CD8-positive, alpha-beta memory T cell (primary cell): Measurements from ENCODE around the gene GABBR2. TPM values are rescaled to one million over a fixed set of nuclear protein-coding genes. Genes with fewer than 3 reads are reported as not detected.

Experiments
- CTCF ChIA-PET: fragments of 350-600 bp; sonication (Branson Sonifier 250); formaldehyde crosslinking; loops from one replicate; lab custom pipeline; 2021; ENCODE audit warnings: antibody characterized with exemption; lab: Charles Lee
- POLR2A ChIA-PET: fragments of 350-600 bp; sonication (Branson Sonifier 250); formaldehyde crosslinking; loops from one replicate; lab custom pipeline; 2021; ENCODE audit warnings: antibody characterized with exemption; lab: Charles Lee
- DNase-seq, 5 donors: peaks; one replicate each; pipeline versions ENCODE4 v3.0.0 to v3.0.0-alpha.2; 2020 to 2022; ENCODE audit warnings: mixed read lengths in 1 of 5
- H3K27ac ChIP-seq: one replicate; pipeline ENCODE4 v1.7.0; 2013; ENCODE audit warnings: low read depth, mild to moderate bottlenecking, low read length, moderate library complexity
- H3K27me3 ChIP-seq: 2 replicates; pipeline ENCODE4 v1.7.0; 2013; ENCODE audit warnings: low read length, mild to moderate bottlenecking; ENCODE audit not compliant: insufficient read depth, poor library complexity, severe bottlenecking
- H3K36me3 ChIP-seq: 2 replicates; pipeline ENCODE4 v1.7.0; 2013; ENCODE audit warnings: mild to moderate bottlenecking, low read length, moderate library complexity; ENCODE audit not compliant: insufficient read depth
- H3K4me1 ChIP-seq: 2 replicates; pipeline ENCODE4 v1.7.0; 2013; ENCODE audit warnings: mild to moderate bottlenecking, low read length, moderate library complexity; ENCODE audit not compliant: insufficient read depth
- H3K4me3 ChIP-seq: 2 replicates; pipeline ENCODE4 v1.7.0; 2013; ENCODE audit warnings: mild to moderate bottlenecking, low read length
- H3K9me3 ChIP-seq: 2 replicates; pipeline ENCODE4 v1.7.0; 2013; ENCODE audit warnings: mild to moderate bottlenecking, low read length
- H3K27ac Mint-ChIP-seq, 8 donors: one replicate each; pipeline ENCODE4 v1.8.0; 2020 to 2021; ENCODE audit warnings: mixed read lengths in 8 of 8, mild to moderate bottlenecking in 6 of 8, inconsistent platforms in 3 of 8, moderate library complexity in 3 of 8
- H3K27me3 Mint-ChIP-seq, 2 donors: one replicate each; pipeline ENCODE4 v1.8.0; 2020 to 2021; ENCODE audit warnings: mixed read lengths in 2 of 2, mild to moderate bottlenecking in 1 of 2, moderate library complexity in 1 of 2
- H3K36me3 Mint-ChIP-seq, 3 donors: one replicate each; pipeline ENCODE4 v1.8.0; 2020 to 2021; ENCODE audit warnings: mixed read lengths in 3 of 3, inconsistent platforms in 1 of 3, mild to moderate bottlenecking in 1 of 3
- H3K4me1 Mint-ChIP-seq, 3 donors: one replicate each; pipeline ENCODE4 v1.8.0; 2020 to 2021; ENCODE audit warnings: mixed read lengths in 3 of 3, inconsistent platforms in 1 of 3, mild to moderate bottlenecking in 1 of 3
- H3K4me3 Mint-ChIP-seq, 7 donors: one replicate each; pipeline ENCODE4 v1.8.0; 2020 to 2021; ENCODE audit warnings: mixed read lengths in 7 of 7, mild to moderate bottlenecking in 6 of 7, moderate library complexity in 4 of 7, inconsistent platforms in 2 of 7
- H3K9me3 Mint-ChIP-seq, 5 donors: one replicate each; pipeline ENCODE4 v1.8.0; 2020 to 2022; ENCODE audit warnings: mixed read lengths in 5 of 5, mild to moderate bottlenecking in 3 of 5, moderate library complexity in 2 of 5, inconsistent platforms in 1 of 5
- polyA plus RNA-seq: library from polyadenylated mRNA; unstranded; fragments of 300-500 nt; fragmentation: Illumina TruSeq; gene quantifications from one replicate; pipeline ENCODE4 v1.2.3, GENCODE V29; 2021
- total RNA-seq, 2 experiments: library from RNA; stranded (reverse); gene quantifications; one replicate each; pipeline ENCODE4 v1.2.3, GENCODE V29; 2021

GABBR2 gene
- total and polyA plus RNA-seq, 3 experiments from 2014 or later = not detected

DNA sequence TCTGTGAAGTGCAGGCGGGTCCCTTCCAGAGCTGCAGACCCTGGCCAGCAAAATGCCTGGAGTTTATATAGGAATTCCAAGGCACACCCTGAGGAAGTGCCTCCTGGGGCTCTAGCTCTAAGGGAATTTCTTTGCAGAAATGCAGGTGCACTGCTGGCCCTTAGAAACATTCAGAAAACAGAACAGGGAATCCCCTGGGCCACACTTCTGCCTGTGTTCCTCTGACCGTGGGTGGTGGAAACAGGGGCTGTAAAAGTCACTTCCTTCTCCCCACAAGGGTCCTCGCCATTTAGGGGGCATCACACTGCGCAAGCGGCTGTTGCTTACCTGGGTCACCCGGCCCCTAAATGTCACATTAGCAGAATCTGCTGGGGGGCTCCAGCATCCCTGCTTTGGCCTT lies 312.5 kb downstream of the GABBR2 start:
- Histone ChIP-seq H3K9me3 (no peaks in the 10 kb centered on the region), H3K27ac (no peak overlapping the region), H3K36me3 (no peaks in the 10 kb centered on the region), H3K4me3 (no peak overlapping the region), H3K27me3 (no peaks in the 10 kb centered on the region), H3K4me1 (peaks cover 10% of the 10 kb centered on the region)
- DNase-seq = no peak
- CTCF ChIA-PET = no interaction called here
- Mint-ChIP-seq H3K4me1 (peaks cover 10 to 11% (median 11%) of the 10 kb centered on the region in 3 donors), H3K4me3 (no peak overlapping the region), H3K27ac (no peak overlapping the region), H3K9me3 (peaks cover 0 to 6% (median 0%) of the 10 kb centered on the region in 5 donors), H3K36me3 (peaks cover 0 to 4% (median 2%) of the 10 kb centered on the region in 3 donors), H3K27me3 (peaks cover 15 to 46% of the 10 kb centered on the region in 2 donors)
- POLR2A ChIA-PET = no interaction called here

DNA sequence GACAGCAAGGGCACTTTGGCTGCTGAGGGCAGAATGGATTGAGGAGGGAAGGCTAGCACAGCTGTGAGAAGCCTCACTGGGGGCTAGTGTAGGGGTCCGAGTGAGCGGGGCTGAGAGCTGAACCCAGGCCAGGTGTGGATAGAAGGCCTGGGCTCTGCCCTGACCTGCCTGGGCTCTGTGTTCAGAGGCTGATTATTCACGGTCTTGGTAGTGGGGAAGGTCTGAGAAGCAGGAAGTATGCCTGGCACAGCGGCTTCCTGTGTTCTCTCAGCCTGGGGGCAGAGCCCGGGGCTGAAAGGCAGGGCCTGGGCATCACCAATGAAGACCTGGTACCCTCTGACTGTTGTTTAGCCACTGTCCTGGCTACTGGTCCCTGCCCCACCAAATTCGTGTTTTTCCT lies 316.9 kb downstream of the GABBR2 start:
- peaks cover 10 to 12% (median 11%) of the 10 kb centered on the region in 3 donors for H3K4me1 Mint-ChIP-seq

DNA sequence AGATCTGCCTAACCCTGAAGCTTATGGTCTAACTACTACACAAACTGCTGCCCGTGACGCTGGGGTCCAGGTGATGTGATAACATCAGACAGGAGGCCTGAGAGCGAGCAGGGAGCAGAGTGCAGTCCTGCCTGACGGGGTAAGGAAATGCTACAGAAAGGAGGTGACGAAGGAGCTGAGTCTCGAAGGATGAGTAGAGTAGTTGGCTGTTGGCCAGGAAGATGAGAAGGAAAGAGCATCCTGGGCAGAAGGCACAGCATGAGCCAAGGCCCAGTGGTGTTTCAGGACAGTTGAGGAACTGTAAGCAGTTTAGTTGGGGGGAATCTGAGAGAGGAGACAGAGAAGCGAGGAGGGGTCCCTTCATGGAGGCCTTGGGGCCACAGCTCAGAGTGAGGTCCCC lies 317.3 kb downstream of the GABBR2 start:
- H3K27ac ChIP-seq = no peak overlapping the region
- POLR2A ChIA-PET = no interaction called here
- H3K36me3 Mint-ChIP-seq = peaks cover 0 to 4% (median 2%) of the 10 kb centered on the region in 3 donors

More for the DNA sequence above, 316.9 kb downstream of the GABBR2 start:
- DNase-seq = peak in 1 of 5 donors; percentile 4
- Mint-ChIP-seq H3K27me3 (peaks cover 12 to 24% of the 10 kb centered on the region in 2 donors), H3K9me3 (peaks cover 0 to 6% (median 0%) of the 10 kb centered on the region in 5 donors), H3K36me3 (peaks cover 0 to 4% (median 2%) of the 10 kb centered on the region in 3 donors), H3K4me3 (no peak overlapping the region), H3K27ac (peak overlapping the region in 3 of 8 donors; percentile 15 to 33 (median 17))
- Histone ChIP-seq H3K27me3 (no peaks in the 10 kb centered on the region), H3K4me3 (no peak overlapping the region), H3K36me3 (no peaks in the 10 kb centered on the region), H3K9me3 (no peaks in the 10 kb centered on the region), H3K27ac (no peak overlapping the region), H3K4me1 (peaks cover 10% of the 10 kb centered on the region)
- CTCF ChIA-PET = no interaction called here
- POLR2A ChIA-PET = no interaction called here

DNA sequence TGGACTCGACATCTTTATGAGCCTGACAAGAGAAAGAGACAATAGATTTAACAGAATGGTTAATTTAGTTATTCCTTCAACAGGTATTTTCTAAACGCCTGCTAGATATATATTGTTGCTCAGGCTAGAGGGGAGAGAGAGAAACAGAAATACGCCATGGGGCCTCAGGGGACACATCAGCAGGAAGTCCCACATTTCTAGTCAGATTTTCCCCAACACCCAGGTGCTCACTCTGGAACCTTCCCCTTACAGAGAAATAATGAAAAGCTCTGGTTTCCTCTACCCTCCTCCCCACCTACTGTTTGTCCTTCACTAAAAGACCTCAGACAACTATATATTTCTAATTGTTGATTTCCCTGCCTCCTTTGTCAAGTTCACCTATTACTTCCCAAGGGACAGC lies 323.0 kb downstream of the GABBR2 start:
- Histone ChIP-seq H3K27me3 (no peaks in the 10 kb centered on the region), H3K4me3 (no peak overlapping the region), H3K4me1 (no peaks in the 10 kb centered on the region), H3K9me3 (no peaks in the 10 kb centered on the region), H3K27ac (no peak overlapping the region), H3K36me3 (no peaks in the 10 kb centered on the region)
- Mint-ChIP-seq H3K36me3 (no peaks in the 10 kb centered on the region), H3K27ac (no peak overlapping the region), H3K4me1 (no peaks in the 10 kb centered on the region), H3K27me3 (peaks cover 0 to 8% of the 10 kb centered on the region in 2 donors), H3K9me3 (no peaks in the 10 kb centered on the region), H3K4me3 (no peak overlapping the region)
- ChIA-PET POLR2A (no interaction called here), CTCF (no interaction called here)
- no peak for DNase-seq

More for the DNA sequence above, 317.3 kb downstream of the GABBR2 start:
- H3K4me1 Mint-ChIP-seq = peaks cover 10 to 12% (median 11%) of the 10 kb centered on the region in 3 donors
- DNase-seq = no peak
- no peaks in the 10 kb centered on the region for H3K9me3 ChIP-seq
- H3K27me3 Mint-ChIP-seq = peaks cover 10 to 21% of the 10 kb centered on the region in 2 donors
- H3K27me3 ChIP-seq = no peaks in the 10 kb centered on the region
- H3K9me3 Mint-ChIP-seq = peaks cover 0 to 6% (median 0%) of the 10 kb centered on the region in 5 donors
- no peak overlapping the region for H3K4me3 Mint-ChIP-seq
- peak overlapping the region in 1 of 8 donors; percentile 15 for H3K27ac Mint-ChIP-seq
- no peak overlapping the region for H3K4me3 ChIP-seq
- no peaks in the 10 kb centered on the region for H3K36me3 ChIP-seq
- CTCF ChIA-PET = no interaction called here
- H3K4me1 ChIP-seq = peaks cover 10% of the 10 kb centered on the region

DNA sequence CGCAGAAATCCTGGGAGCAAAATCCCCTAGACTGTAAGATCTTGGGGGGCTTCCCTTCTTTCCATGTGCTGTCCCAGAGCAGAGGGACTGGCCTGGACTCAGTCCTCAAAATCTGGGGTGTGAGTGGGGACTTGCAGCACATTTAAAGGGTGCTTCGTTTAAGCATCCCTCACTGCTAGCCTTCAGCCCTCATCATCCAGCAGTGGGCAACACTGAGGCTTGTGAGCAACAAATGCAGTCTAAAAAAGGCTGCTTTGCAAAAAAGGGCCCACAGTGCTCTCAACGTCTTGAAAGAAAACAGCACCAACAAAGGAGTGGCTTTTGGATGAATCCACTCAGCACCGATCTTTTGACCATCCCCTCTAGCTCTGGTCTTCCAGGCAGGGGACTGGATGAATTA lies 325.0 kb downstream of the GABBR2 start:
- Mint-ChIP-seq H3K9me3 (no peaks in the 10 kb centered on the region), H3K27ac (no peak overlapping the region), H3K4me3 (no peak overlapping the region), H3K27me3 (peaks cover 0 to 4% of the 10 kb centered on the region in 2 donors), H3K4me1 (no peaks in the 10 kb centered on the region), H3K36me3 (no peaks in the 10 kb centered on the region)
- DNase-seq = no peak
- no peak overlapping the region for H3K27ac ChIP-seq
- no peaks in the 10 kb centered on the region for H3K27me3 ChIP-seq
- ChIA-PET CTCF (no interaction called here), POLR2A (no interaction called here)
- no peaks in the 10 kb centered on the region for H3K9me3 ChIP-seq
- H3K4me3 ChIP-seq = no peak overlapping the region
- H3K4me1 ChIP-seq = no peaks in the 10 kb centered on the region
- no peaks in the 10 kb centered on the region for H3K36me3 ChIP-seq

DNA sequence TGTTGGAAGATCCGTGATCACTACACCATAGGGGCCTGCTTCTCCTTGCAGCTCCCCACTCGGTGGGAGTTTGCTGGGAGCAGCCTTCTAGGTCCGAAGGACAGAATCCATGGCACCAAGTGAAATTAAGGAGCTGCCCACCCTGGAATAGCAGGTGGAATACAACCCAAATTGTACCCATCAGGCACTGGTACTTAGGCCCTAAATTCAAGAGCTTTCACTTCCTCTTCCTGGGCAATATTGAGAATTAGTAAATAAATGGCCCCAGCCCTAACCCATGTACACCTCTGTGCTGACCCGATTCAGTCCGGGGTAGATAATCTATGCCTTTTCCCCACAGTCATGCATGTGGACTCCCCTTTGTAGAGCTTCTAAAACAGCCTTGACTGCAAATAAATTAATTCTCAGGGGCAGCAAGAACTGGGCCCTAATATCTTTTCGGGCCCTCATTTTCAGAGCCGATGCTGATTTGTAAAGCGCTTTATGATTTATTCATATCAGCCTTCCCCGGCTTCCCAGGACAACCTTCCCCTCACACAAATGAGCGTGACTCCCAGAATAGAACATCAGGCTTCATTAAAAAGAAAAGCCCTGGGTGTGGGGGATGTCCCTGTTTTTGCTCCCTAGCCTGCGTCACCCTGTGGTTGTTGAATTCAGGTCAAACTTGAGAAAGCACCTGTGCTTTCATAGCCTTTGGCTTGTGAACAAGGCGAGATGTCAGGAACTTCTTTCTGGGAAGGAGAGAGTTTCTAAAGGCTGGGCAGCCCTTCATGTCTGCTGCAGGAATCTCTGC lies 327.2 kb downstream of the GABBR2 start:
- H3K4me3 Mint-ChIP-seq = no peak overlapping the region
- no peaks in the 10 kb centered on the region for H3K27me3 Mint-ChIP-seq
- H3K27ac ChIP-seq = no peak overlapping the region
- no peak overlapping the region for H3K4me3 ChIP-seq
- CTCF ChIA-PET = no interaction called here
- no peak overlapping the region for H3K27ac Mint-ChIP-seq
- H3K36me3 Mint-ChIP-seq = no peaks in the 10 kb centered on the region
- H3K9me3 ChIP-seq = no peaks in the 10 kb centered on the region
- H3K9me3 Mint-ChIP-seq = no peaks in the 10 kb centered on the region
- H3K36me3 ChIP-seq = no peaks in the 10 kb centered on the region
- POLR2A ChIA-PET = no interaction called here
- H3K27me3 ChIP-seq = no peaks in the 10 kb centered on the region
- H3K4me1 ChIP-seq = no peaks in the 10 kb centered on the region
- DNase-seq = no peak
- H3K4me1 Mint-ChIP-seq = no peaks in the 10 kb centered on the region

DNA sequence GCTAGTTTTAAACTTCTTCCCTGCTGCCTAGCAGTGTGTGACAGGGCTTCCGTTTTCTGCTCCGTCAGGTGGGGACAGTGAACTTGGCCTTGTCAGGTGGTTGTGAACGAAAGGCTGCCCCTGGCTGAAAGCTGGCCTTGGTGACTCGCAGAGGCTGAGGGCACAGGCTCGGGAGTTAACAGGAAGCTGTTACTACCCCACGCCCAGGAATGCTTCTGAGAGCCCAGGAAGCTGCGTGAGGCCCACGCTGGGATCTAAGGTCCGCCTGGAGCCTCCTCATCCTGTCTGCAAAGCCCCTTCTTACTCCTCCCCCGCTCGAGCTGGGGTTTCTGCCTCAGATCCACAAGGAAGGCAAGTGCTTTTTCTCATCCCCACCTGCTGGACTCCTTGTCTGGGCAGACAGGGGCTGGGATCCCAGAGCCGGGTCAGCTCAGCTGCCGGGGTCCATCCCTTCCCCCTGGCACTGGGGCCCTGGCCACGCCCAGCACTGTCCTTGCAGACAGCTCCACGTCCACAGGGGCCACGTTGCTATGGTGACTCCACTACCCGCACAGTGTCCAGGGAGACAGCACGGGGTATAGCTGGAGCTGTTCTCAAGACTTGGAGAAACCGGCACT lies 328.6 kb downstream of the GABBR2 start:
- Mint-ChIP-seq H3K4me1 (no peaks in the 10 kb centered on the region), H3K27me3 (no peaks in the 10 kb centered on the region), H3K27ac (no peak overlapping the region), H3K36me3 (no peaks in the 10 kb centered on the region), H3K9me3 (no peaks in the 10 kb centered on the region), H3K4me3 (no peak overlapping the region)
- Histone ChIP-seq H3K27me3 (no peaks in the 10 kb centered on the region), H3K27ac (no peak overlapping the region), H3K4me1 (no peaks in the 10 kb centered on the region), H3K9me3 (no peaks in the 10 kb centered on the region), H3K4me3 (no peak overlapping the region), H3K36me3 (no peaks in the 10 kb centered on the region)
- CTCF ChIA-PET = no interaction called here
- POLR2A ChIA-PET = no interaction called here
- DNase-seq = no peak

DNA sequence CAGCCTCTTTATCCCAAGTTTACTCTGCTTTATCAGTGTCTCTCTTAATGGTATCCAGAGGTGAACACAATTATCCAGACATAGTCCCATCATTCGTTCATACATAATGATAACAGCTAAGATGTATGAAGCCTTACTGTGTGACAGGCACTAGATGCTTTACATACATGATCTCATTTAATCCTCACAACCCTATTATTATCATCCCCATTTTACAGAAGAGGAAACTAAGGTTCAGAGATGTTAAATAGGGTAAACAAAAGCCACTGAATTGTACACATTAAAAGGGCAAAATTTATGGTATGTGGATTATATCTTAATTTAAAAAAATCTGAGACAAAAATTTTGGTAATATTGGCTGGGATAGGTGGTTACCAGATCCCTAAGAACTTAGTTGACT lies 329.2 kb downstream of the GABBR2 start:
- no peaks in the 10 kb centered on the region for H3K4me1 ChIP-seq
- Mint-ChIP-seq H3K27me3 (peaks cover 1 to 2% of the 10 kb centered on the region in 2 donors), H3K36me3 (no peaks in the 10 kb centered on the region), H3K9me3 (no peaks in the 10 kb centered on the region), H3K4me3 (no peak overlapping the region), H3K27ac (no peak overlapping the region), H3K4me1 (no peaks in the 10 kb centered on the region)
- no peak for DNase-seq
- no peak overlapping the region for H3K4me3 ChIP-seq
- no peaks in the 10 kb centered on the region for H3K9me3 ChIP-seq
- ChIA-PET POLR2A (no interaction called here), CTCF (no interaction called here)
- H3K27ac ChIP-seq = no peak overlapping the region
- H3K27me3 ChIP-seq = no peaks in the 10 kb centered on the region
- no peaks in the 10 kb centered on the region for H3K36me3 ChIP-seq
